HG02798 (cell line): ENCODE results near the gene VPS51.

ENCODE experiments used
- ATAC-seq: cut with Tn5 transposase; IDR thresholded peaks from one replicate; pipeline ENCODE4 v1.9.1; 2021; ENCODE audit warnings: mild to moderate bottlenecking; ENCODE audit not compliant: unreplicated experiment, poor library complexity

VPS51 gene

GRCh38 chr11:65071907-65072630 lies 23.9 kb upstream of the VPS51 start:
- ATAC-seq, result no peak

- no peak for ATAC-seq
Observed at GRCh38 chr11:65072631-65072966, 23.4 kb upstream of the VPS51 start.

GRCh38 chr11:65077451-65077850 lies 18.6 kb upstream of the VPS51 start:
- ATAC-seq, result no peak

- peak; percentile 60 for ATAC-seq
Observed at GRCh38 chr11:65078151-65078550, 17.9 kb upstream of the VPS51 start.

GRCh38 chr11:65078786-65079342 lies 17.1 kb upstream of the VPS51 start:
- no peak for ATAC-seq

GRCh38 chr11:65083134-65083833 lies 12.7 kb upstream of the VPS51 start:
- peak; percentile 11 for ATAC-seq

GRCh38 chr11:65083834-65084597 lies 12.0 kb upstream of the VPS51 start, which contains the start of the genes CDCA5 and ZFPL1:
CDCA5 (minus strand) TSS chr11:65084040; CDS start chr11:65083978, 62 bp downstream.
ZFPL1 (plus strand) TSS chr11:65084222; CDS start chr11:65084699, 477 bp downstream.
- peak; percentile 92 for ATAC-seq

- ATAC-seq, result no peak
Observed at GRCh38 chr11:65084598-65085375, 11.2 kb upstream of the VPS51 start.

GRCh38 chr11:65085446-65085845 lies 10.6 kb upstream of the VPS51 start:
- ATAC-seq, result no peak

- ATAC-seq, result no peak
Observed at GRCh38 chr11:65086809-65087208, 9.2 kb upstream of the VPS51 start.

GRCh38 chr11:65087216-65087615 lies 8.8 kb upstream of the VPS51 start:
- no peak for ATAC-seq

- no peak for ATAC-seq
Observed at GRCh38 chr11:65087827-65088226, 8.2 kb upstream of the VPS51 start.

GRCh38 chr11:65089621-65090020 lies 6.4 kb upstream of the VPS51 start:
- ATAC-seq, result no peak

GRCh38 chr11:65090628-65091027 lies 5.4 kb upstream of the VPS51 start:
- ATAC-seq, result no peak

GRCh38 chr11:65095427-65095826 lies 587 bp upstream of the VPS51 start:
- no peak for ATAC-seq

GRCh38 chr11:65096926-65097325 lies 912 bp downstream of the VPS51 start:
- no peak for ATAC-seq

- ATAC-seq, result no peak
Observed at GRCh38 chr11:65100674-65101350, 4.8 kb downstream of the VPS51 start.

- no peak for ATAC-seq
Observed at GRCh38 chr11:65102142-65103095, 6.4 kb downstream of the VPS51 start.
